Measurements from ENCODE around the gene NOL3.

Gene NOL3

DNA sequence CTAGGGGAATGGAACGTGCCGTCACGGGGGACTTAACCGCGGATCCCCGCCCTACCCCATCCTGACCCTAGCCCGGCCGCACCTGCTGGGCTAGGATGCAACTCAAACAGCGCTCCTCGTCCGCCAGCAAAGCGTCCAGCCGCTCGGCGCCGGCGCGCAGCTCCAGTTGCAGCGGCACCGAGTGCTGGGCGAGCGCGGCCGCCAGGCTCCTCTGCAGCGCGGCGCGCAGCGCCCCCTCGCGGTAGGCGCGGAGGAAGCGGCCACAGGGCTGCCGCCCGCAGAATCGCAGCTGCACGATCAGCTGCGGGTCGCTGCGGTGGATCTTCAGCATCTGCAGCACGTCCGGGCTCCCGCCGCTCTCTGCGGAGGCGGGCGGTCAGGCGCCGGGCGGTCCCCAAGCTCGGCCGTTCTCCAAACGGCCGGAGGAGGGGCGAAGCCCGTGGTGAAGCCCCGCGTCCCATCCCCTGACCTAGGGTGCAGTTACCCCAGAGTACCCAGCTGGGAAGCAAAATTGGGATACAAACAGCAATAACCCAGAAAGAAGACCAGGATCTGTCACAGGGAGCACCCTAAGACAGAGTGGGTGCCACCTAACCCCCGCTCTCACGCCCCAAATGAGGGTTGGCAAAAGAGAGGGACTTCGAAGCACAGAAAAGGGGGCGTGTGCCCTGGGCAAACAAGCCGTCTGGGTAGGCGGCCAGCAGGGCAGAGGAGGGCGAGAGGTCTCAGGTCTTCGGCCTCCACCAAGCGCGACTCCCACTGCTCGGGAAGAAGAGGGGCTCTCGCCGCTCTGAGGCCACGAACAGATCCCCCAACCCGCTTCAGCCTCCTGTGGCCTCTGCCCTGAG is 14.8 kb upstream of the NOL3 start:
- DNase-seq: peak; percentile 76

- no peak for DNase-seq
These were observed 14.0 kb upstream of the NOL3 start for GRCh38 chr16:67156143-67156844.

DNA sequence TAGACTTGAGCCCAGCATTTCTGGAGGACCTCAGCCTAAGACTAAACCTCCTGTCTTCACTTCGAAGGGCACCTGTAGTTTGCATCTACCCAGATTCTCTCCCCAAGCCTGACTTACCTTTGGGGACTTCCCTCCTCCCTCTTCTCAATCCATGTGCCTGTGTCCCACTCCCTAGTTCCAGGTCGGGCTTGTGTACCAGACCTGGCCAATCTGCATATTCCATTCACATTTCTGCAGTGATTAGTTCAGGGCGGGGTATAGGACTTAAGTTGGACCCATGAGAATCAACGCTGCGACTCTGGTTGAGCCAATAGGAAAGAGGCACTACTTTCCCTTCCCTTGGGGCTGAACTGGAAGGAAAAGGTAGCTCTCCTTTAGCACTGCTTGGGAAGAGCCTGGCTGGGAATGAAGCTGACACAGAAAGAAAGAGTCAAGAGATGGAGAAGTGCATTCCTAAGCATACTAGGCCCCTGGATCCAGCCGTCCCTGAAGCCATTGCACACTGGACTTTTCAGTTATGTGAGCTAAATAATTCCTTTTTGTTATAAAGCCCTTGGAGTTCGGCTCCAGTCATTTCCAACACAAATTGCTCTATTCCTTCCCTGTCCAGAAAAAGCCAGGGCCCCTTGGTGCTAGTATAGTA is 13.1 kb upstream of the NOL3 start:
- DNase-seq: no peak

DNA sequence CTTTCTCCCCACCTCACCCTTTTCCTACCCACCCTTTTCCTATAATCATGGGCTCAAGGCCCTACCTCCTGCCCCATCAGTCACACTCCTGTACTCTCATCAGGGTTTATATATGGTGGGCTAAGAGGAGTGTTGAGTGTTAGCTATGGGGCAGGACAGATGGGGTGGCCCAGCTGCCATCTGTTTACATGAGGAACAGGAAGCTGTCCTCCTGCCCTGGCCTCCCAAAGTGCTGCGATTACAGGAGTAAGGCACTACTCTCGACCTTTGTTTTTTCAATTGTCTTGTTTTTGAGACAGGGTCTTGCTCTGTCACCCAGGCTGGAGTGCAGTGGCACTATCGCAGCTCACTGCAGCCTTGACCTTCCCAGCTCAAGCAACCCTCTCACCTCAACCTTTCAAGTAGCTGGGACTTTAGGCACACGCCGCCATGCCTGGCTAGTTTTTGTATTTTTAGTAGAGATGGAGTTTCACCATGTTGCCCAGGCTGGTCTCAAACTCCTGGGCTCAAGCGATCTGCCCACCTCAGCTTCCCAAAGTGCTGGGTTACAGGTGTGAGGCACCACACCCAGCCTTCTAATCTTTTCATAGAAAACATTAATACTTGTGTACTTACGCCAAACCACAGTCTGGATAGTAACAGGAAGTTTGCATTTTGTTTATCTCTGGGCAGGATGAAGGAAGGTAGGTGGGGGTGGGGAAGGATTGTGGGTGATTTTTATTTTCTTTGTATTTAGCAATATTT is 12.3 kb upstream of the NOL3 start:
- no peak for DNase-seq

GRCh38 chr16:67158637-67159600 is 11.4 kb upstream of the NOL3 start:
- peak; percentile 40 for DNase-seq

GRCh38 chr16:67161595-67162058 is 8.7 kb upstream of the NOL3 start:
- DNase-seq: no peak

GRCh38 chr16:67162506-67163163 is 7.7 kb upstream of the NOL3 start:
- DNase-seq: no peak

DNA sequence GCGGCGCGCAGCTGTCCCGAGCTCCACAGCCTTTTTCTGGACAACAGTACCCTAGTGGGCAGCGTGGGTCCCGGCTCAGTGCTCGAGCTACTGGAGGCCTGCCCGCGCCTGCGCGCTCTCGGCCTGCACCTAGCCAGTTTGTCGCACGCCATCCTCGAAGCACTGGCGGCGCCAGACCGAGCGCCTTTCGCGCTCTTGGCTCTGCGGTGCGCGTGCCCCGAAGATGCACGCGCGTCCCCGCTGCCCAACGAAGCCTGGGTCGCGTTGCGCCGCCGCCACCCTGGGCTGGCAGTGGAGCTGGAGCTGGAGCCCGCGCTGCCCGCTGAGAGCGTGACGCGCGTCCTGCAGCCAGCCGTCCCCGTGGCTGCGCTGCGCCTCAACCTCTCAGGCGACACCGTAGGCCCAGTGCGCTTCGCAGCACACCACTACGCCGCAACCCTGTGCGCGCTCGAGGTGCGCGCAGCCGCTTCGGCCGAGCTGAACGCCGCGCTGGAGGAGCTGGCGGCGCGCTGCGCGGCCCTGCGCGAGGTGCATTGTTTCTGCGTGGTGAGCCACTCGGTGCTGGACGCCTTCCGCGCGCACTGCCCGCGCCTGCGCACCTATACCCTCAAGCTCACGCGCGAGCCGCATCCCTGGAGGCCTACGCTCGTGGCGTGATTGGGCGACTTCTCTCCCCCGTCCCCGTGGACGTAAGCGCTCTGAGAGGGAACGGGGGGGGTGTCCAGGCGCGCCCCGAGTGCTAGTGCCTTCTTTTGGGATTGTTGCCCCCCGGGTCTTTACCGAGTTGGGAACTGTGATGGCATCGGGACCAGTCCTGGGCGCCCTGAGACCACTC is 7.0 kb upstream of the NOL3 start:
- DNase-seq: peak; percentile 46

DNA sequence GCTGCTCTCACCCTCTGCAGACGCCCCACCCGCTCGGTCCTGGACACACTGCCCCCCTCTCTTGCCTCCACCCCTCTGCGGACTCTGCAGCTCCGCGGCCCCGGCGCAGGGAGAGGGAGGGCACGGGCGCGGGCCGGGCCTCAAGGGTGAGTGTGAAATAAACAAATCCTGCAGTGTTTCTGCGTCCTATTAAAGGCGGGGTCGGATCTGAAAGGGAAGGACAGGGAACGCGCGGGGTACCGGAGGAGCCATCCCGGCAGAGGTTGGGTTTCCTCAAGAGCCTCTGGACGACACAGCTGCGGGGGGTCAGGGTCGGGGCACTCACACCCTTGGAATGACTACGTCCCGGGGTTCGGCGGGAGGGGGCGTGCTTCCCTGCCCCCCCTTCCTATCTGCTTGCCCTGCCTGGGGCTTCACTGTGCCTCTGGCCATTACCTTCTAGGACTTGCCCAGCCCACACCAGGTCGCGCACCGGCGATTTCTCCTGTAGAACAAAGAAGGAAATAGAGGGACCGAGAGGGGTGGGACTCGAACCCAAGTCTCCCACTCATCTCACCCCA is 6.3 kb upstream of the NOL3 start:
- no peak for DNase-seq

- no peak for DNase-seq
These were observed 5.7 kb upstream of the NOL3 start, which contains the start of gene HSF4 for GRCh38 chr16:67164599-67165061. HSF4 (plus strand) TSS chr16:67164745; CDS start chr16:67164812, 67 bp downstream.

DNA sequence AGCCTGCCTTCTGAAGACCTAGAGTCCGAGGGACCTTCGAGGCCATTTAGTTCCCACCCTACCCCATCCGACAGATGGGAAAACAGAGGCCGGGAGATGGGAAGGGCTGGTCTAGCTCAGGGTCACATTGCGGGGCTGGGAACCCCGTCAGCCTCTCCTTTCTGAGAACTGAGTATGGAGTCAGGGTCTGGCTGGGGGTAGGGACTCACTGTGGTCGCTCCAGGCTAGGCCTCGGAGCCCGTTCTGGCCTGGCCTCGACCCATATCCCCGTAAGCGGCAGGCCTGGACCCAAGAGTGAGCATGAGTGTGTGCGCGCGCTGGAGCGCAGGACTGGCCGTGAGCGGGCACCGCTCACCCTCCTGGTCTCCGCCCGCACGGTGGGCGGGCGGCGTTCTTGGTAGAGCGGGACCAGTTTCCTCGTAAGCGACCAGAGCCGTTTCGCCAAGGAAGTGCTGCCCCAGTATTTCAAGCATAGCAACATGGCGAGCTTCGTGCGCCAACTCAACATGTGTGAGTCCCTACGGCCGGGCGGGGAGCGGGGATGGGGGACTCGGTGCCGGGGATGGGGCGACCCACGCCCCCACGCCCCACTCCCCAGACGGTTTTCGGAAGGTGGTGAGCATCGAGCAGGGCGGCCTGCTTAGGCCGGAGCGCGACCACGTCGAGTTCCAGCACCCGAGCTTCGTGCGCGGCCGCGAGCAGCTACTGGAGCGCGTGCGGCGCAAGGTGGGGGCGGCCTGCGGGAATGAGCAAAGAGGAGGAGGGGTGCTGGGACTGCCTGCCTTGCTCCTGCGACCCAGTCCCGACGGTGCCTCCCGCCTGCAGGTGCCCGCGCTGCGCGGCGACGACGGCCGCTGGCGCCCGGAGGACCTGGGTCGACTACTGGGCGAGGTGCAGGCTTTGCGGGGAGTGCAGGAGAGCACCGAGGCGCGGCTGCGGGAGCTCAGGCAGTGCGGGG is 4.9 kb upstream of the NOL3 start:
- no peak for DNase-seq

DNA sequence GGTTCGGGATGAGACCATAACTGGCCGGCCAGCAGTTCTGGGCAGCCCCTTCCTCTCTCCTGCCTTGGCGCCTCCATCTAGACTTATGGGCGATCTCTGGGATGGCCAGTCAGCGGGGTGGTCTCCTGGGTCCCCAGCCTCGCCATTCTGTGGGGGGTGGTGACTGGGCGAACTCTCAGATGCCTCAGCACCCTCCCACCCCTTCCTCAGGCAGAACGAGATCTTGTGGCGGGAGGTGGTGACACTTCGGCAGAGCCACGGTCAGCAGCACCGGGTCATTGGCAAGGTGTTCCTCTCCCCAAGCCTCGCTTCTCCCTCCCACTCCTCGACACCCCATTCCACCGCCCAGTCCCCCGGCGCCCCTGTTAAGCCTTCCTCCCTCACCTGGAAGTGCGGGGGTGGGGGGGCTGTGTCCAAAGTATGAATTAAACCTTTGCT is 4.2 kb upstream of the NOL3 start:
- DNase-seq: no peak

- no peak for DNase-seq
These were observed 3.7 kb upstream of the NOL3 start for GRCh38 chr16:67166598-67167168.

DNA sequence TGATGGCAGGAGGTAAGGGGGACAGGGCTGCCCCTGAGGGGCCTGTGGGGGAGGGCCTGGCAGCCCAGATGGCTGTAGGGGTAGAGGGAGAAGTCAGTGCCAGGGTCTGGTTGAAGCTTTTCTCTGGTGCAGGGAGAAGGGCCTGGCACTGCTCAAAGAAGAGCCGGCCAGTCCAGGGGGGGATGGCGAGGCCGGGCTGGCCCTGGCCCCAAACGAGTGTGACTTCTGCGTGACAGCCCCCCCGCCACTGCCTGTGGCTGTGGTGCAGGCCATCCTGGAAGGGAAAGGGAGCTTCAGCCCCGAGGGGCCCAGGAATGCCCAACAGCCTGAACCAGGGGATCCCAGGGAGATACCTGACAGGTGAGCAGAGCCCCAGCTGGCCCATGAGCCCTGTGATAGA is 2.8 kb upstream of the NOL3 start:
- no peak for DNase-seq

- no peak for DNase-seq
These were observed 1.3 kb upstream of the NOL3 start for GRCh38 chr16:67169011-67169451.

DNA sequence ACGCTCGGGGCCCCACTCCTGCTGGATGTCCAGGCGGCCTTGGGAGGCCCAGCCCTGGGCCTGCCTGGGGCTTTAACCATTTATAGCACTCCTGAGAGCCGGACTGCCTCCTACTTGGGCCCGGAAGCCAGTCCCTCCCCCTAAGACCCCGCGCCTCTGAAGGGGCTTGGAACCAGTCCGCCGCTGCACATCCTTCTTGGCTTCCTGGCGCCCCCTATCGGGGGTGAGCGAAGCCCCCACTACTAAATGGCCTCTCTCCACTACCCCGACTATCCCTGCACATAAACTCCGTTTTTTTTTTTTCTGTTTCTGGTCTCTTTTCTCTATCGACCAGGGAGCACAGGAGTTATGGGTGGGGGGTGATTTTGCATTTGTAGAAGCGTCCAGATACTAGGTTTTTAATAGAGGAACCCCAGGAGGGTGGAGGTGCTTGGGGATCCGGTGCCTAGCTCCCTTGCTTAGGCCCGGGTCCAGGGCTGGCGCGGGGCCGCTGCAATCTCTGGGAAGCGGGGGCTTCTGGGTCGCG is 633 bp upstream of the NOL3 start:
- DNase-seq: no peak

- DNase-seq: no peak
These were observed 761 bp downstream of the NOL3 start for GRCh38 chr16:67170949-67171649.

All from left hindlimb (tissue), 1 donor.